Measurements from ENCODE around the gene PLCD1.
A peak's percentile ranks its signal among the peaks of the same experiment; 100 is the strongest.

Gene PLCD1

DNA sequence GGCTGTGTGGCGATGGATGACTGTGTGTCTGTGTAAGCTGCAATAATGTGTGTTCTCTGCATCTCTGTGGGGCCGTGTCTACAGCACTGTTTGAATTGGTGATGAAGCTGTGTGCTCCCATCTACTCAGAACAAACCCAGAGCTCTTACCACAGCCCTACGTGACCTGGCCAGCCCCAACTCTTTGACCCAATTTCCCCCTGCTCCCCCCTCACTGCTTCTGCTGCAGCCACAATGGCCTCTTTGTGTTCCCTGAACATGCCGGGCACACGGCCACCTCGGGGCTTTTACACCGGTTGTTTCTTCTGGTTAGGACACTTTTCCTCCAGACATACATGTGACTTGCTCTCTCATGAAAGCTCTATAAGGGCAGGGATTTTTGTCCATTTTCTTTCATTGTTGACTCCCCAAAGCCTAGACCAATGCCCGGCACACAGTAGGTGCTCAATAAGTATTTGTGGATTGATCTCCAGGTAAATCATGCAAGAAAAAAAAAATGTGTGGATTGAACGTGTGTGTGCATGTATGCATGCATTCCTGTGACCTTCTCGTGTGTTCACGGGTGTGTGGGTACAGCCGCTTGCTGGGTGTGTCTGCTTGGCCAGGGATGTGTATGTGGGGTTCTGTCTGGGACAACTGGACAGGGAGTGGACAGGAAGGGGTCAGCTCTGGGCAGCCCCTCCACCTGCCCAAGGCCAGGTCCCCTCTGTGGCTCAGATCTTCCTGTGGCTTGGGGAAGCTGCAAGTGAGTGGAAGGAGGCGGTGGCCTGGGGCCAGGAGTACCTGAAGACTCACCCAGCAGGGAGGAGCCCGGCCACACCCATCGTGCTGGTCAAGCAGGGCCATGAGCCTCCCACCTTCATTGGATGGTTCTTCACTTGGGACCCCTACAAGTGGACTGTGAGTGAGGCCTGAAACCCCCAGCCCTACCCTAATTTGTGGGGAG, 24.1 kb downstream of the PLCD1 start:
- H3K9me3 ChIP-seq (ENCODE audit: insufficient read depth, low read length) = no peaks in the 10 kb centered on the region
- no peaks in the 10 kb centered on the region for H4K20me1 ChIP-seq (ENCODE audit: insufficient read depth, low read length)
- no peak overlapping the region for H3K9ac ChIP-seq (ENCODE audit: low read length)
- peaks cover 6% of the 10 kb centered on the region for H3K4me1 ChIP-seq (ENCODE audit: low read length)
- no peaks in the 10 kb centered on the region for H3K79me2 ChIP-seq (ENCODE audit: low read length)
- TF ChIP-seq EZH2phosphoT487 (IDR thresholded peaks at IDR 0.05; ENCODE audit: low read depth) = no peak
- TF ChIP-seq, protein P1, sequence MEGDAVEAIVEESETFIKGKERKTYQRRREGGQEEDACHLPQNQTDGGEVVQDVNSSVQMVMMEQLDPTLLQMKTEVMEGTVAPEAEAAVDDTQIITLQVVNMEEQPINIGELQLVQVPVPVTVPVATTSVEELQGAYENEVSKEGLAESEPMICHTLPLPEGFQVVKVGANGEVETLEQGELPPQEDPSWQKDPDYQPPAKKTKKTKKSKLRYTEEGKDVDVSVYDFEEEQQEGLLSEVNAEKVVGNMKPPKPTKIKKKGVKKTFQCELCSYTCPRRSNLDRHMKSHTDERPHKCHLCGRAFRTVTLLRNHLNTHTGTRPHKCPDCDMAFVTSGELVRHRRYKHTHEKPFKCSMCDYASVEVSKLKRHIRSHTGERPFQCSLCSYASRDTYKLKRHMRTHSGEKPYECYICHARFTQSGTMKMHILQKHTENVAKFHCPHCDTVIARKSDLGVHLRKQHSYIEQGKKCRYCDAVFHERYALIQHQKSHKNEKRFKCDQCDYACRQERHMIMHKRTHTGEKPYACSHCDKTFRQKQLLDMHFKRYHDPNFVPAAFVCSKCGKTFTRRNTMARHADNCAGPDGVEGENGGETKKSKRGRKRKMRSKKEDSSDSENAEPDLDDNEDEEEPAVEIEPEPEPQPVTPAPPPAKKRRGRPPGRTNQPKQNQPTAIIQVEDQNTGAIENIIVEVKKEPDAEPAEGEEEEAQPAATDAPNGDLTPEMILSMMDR (IDR thresholded peaks at IDR 0.05; ENCODE audit: low read depth, low read length) = no peak
- H3K27me3 ChIP-seq (ENCODE audit: low read depth, low read length) = no peaks in the 10 kb centered on the region
- H2AFZ ChIP-seq (ENCODE audit: low read depth, low read length) = no peak overlapping the region
- H3K36me3 ChIP-seq (replicated peaks; ENCODE audit: low read depth, low read length) = peaks cover 8% of the 10 kb centered on the region
- no peak overlapping the region for H3K4me3 ChIP-seq (ENCODE audit: low read length)
- H3K27ac ChIP-seq (ENCODE audit: low read length) = no peak overlapping the region
- no peak overlapping the region for H3K4me2 ChIP-seq (ENCODE audit: low read length)

DNA sequence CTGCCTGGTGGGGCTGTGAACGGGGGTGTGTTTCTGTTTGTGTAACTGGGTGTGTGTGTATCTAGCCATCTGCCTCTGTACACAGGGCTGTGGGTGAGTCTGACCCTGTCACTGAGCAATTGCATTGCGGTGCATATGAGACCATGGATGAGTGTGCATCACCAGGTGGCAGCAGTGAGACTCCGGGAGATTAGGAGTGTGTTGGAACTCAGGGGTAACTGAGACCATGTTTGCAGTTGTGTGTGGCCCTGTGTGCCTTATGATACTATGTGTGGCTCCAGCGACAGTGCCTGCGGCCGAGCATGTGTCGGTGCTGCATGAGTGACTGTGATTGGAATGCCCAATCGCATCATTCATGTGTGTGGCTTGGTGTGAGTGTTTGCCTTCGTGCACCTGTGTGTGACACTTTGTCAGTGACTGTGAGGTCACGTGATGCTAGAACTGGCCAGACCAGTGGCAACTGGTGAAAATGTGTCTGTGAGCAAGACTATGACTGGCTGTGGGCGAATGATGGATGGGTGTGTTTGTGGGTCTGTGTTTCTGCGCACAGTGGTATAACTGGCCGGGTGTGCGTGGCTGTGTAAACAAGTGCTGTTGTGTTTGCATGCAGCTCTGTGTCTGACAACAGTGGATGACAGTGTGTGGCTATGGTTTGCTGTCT, 24.9 kb downstream of the PLCD1 start:
- Histone ChIP-seq H4K20me1 (ENCODE audit: insufficient read depth, low read length) (no peaks in the 10 kb centered on the region), H2AFZ (ENCODE audit: low read depth, low read length) (no peak overlapping the region), H3K36me3 (replicated peaks; ENCODE audit: low read depth, low read length) (peaks cover 11% of the 10 kb centered on the region), H3K4me2 (ENCODE audit: low read length) (no peak overlapping the region), H3K9me3 (ENCODE audit: insufficient read depth, low read length) (no peaks in the 10 kb centered on the region), H3K4me3 (ENCODE audit: low read length) (no peak overlapping the region), H3K79me2 (ENCODE audit: low read length) (no peaks in the 10 kb centered on the region), H3K27ac (ENCODE audit: low read length) (no peak overlapping the region), H3K27me3 (ENCODE audit: low read depth, low read length) (no peaks in the 10 kb centered on the region), H3K9ac (ENCODE audit: low read length) (no peak overlapping the region), H3K4me1 (ENCODE audit: low read length) (no peaks in the 10 kb centered on the region)
- TF ChIP-seq, protein P1 (IDR thresholded peaks at IDR 0.05; ENCODE audit: low read depth, low read length) = peak; percentile 84
- TF ChIP-seq EZH2phosphoT487 (IDR thresholded peaks at IDR 0.05; ENCODE audit: low read depth) = no peak

DNA sequence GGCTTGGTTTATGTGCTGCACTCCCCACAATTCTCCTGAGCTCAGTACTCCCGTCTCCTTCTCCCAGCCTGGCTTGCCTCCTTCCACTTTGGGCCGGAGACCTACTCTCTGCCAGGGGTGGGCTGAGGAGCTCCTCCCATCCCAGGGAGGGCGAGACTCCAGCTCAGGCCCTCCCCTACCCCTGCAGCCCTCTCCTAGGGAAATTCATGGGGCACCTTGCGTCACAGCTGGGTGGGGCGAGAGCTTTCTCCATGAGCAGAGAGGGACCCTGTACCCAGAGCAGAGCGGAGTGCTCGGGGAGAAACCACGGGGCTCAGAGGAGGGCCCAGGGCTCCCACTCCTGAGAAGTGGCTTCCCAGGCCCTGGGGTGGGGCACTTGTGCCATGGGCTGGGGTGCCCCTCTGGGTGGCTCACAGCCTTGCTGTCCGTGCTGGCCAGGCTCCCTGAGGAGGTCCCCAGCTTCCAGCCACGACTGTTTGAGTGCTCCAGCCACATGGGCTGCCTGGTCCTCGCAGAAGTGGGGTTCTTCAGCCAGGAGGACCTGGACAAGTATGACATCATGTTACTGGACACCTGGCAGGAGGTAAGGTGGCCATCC, 25.5 kb downstream of the PLCD1 start:
- Histone ChIP-seq H3K36me3 (replicated peaks; ENCODE audit: low read depth, low read length) (peaks cover 11% of the 10 kb centered on the region), H3K4me2 (ENCODE audit: low read length) (no peak overlapping the region), H2AFZ (ENCODE audit: low read depth, low read length) (no peak overlapping the region)

More for the DNA sequence above, 25.5 kb downstream of the PLCD1 start:
- Histone ChIP-seq H3K9ac (ENCODE audit: low read length) (no peak overlapping the region), H3K4me1 (ENCODE audit: low read length) (no peaks in the 10 kb centered on the region), H3K4me3 (ENCODE audit: low read length) (no peak overlapping the region), H4K20me1 (ENCODE audit: insufficient read depth, low read length) (no peaks in the 10 kb centered on the region), H3K27ac (ENCODE audit: low read length) (no peak overlapping the region), H3K79me2 (ENCODE audit: low read length) (no peaks in the 10 kb centered on the region), H3K9me3 (ENCODE audit: insufficient read depth, low read length) (no peaks in the 10 kb centered on the region), H3K27me3 (ENCODE audit: low read depth, low read length) (no peaks in the 10 kb centered on the region)
- TF ChIP-seq, protein P1 (IDR thresholded peaks at IDR 0.05; ENCODE audit: low read depth, low read length) = no peak
- TF ChIP-seq EZH2phosphoT487 (IDR thresholded peaks at IDR 0.05; ENCODE audit: low read depth) = no peak

Measured in OCI-LY3 (cell line).